ENCODE data around the gene RIMS4.

Gene RIMS4

DNA sequence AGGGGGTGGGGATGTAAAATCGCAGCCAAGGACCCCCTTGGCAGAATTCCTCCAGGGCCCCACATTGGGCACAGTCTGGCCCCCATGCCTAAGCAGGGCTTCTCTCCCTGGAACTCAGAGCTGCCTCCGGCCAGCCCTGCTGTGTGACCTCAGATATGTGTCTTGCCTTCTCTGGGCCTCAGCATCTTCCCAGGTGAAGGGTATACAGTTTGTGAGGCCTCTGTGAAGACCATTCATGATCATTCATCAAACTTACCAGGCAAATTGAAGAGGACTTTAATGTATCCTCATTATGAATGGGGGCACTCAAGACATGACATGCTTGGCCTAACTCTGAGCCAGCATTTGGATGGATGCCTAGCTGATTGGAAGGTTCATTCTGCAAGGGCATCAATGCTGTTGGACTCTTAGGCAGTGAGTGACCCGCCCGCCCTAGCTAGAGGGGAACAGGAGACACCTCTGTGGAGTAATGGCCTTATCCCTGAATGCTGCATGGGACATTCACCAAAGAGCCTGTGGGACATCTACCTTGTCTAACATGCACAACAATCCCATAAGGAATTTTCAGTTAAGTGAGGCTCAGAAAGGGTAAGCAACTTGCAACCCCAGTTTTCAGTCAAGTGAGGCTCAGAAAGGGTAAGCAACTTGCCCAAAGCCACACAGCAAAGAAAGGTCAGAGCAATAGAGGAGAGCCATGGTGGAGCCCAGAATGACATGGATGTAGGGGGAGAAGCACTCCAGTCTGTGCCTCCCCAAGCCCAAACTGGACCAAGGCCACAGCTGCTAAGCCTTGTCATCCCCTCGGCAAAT, 94.6 kb downstream of the RIMS4 start:
- no peak for DNase-seq

DNA sequence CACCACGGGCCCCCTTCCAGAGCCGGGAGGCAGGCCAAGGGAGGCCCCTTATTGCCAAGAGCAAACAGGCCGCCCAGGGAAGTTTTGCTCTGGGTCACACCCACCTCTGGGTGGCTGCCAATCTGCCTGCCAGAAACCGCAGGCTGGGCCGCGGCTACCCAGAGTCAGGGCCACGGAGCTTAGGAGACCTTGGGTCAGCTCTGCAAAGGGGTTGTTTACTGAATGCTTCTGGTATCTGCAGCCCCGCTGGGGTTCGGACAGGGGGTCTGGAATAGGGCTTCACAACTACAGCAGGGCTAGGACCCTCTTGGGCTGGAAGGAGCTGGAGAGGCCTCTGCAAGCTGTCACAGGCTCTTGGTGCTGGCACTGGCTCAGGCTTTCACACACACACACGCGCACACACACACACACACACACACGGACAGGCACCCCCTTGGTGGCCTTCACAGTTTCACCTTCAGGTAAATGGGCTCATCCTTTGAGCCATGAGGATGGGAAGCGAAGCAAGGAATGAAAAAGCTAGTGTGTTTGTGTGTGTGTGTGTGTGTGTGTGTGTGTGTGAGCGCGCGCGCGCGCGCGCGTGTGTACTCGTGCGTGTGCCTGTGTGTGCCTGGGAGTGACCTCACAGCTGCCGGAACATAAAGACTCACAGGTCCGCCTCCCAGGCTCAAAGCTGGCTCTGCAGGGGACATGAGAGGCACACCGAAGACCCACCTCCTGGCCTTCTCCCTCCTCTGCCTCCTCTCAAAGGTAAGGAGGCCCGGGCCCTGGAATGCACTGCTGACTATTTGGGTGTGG, 95.4 kb downstream of the RIMS4 start, which contains the start of gene CCN5:
TSS of gene CCN5 (plus strand) at position 669 of the 798 bp plus-strand sequence. CDS start at position 691, 22 bp downstream.
- DNase-seq: peak; percentile 89

DNA sequence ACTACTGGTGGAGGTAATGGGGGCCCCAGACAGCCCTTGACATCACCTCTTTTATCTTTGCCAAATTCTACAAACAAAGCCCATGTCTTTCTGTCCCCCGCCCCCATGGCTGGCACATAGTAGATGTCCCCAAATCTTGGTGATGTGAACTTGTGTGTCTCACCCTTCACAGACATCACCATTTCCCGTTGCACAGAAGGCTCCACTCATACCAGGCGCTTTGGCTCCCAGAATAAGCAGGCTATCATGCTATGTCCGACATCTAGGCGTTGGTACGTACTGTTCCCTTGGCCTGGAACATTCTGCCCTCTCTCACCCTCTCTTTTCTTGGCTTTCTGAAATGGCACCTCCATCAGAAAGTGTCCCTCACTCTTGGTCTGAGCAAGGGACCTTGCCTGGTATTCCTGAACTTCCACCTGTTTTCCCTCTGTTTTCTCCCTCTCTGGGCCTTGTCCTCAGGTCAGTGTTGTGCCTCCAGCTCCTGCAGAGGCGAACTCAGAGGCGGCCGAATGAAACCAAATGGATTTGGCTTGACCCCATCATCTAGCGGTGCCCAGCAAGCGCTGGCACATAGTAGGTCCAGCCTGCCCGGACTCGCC, 96.1 kb downstream of the RIMS4 start:
- DNase-seq: no peak

DNA sequence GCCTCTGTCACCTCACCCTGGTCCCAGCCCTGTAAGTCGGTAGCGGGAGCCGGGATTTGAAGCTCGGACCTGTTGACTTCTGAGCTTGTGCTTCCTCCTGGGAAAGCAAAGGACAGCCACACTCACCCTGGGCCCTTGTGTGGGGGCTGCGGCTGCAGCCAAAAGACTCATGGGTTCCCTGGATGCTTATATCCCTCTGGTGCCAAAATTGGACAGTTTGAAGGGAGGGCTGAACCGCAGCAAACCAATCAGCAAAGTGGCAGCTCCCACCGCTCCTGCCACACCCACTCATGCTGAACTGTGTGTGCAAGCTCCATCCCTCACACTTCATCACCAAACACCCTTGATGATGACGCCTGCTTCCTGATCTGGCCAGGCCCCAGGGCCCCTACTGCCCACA, 99.1 kb downstream of the RIMS4 start:
- DNase-seq: no peak

DNA sequence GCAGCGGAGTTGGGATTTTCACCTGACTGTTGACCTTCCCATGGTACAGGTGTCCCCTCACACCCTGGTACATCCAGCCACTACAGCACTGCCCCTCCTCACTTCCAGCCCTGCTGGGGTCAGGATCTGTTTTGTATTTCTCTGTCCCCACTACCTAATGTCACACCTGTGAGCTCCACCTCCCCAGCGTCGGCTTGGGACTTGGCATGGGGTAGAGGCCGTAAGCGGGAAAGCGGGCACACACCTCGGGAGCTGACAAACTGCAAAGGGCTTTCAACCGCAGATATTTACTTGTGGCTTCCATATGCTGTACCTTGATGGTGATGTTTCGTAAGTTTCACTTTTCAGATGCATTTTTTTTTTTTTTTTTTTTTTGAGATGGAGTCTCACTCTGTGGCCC, 100.5 kb downstream of the RIMS4 start:
- DNase-seq: peak; percentile 61

DNA sequence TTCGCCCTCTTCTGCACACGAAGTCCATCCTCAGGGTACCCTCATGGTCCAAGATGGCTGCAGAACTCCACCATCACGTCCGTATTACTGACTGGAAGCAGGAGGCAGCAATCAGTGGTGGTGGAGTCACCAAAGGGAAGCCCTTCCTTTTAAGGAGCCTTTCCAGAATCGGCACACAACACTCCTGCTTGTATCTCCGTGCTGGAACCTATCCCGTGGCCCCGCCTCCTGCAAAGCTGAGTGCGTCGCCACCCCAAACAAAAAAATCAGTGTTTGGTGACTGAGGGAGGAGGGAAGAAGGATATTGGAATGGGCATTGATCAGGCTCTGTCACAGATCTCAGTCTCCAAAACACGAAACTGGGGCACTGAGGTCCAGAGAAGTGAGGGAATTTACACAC, 101.0 kb downstream of the RIMS4 start:
- DNase-seq: no peak

DNA sequence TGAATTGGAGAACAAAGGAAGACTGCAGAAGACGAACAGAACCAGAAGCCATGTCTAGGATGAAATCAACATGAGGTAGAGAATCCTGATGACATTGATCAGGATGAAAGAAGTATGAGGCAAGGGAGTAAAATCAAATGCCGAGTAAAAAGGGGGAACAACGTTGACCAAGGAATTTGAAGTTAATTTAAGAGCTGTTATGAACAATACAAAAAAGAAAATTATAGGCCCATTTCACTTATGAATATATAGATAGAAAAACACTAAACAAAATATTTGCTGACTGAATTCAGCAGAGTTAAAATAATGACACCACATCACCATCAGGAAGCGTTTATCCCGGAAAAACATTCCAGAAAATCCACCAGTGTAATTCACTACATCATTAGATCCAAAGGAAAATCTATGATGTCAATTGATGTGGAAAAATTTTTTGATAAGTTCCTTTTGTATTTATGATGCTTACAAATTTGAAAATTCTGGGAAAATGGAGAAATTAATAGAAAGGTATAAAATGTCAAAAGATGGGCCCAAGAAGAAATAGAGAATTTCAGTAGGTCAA, 103.2 kb downstream of the RIMS4 start:
- DNase-seq: no peak

DNA sequence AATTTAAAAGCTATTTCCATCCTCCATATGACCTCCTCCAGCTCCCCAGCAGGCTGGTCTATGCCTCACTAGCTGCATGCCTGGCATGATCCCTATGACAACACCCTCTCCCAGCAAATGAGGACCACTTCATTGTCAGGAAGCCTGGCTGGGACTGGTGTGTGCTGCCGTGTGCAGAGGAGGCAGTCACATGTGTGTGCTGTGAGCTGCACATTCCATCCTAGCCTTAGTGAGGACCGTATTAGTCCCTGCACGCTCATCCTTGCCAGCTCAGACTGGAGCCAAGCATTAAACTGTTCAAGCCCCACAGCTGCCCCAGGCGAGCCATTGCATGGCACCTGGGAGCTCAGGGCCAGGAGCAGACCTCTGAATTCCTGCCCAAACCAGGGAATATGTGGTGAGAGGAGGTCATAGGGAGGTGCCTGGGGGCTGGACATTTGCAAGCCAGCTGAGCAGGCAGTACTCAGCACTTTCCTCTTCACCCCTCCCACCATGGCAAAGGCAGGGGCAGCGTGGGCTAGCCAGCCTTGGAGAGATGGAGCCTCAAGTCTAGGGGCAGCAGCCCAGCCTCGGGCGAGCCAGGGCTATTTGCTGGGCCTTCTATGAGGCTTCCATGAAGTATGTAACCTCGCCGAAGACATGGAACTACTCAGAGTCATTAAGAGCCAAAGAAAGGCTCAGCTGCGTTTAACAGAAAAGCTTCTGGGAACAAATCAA, 103.9 kb downstream of the RIMS4 start:
- no peak for DNase-seq

DNA sequence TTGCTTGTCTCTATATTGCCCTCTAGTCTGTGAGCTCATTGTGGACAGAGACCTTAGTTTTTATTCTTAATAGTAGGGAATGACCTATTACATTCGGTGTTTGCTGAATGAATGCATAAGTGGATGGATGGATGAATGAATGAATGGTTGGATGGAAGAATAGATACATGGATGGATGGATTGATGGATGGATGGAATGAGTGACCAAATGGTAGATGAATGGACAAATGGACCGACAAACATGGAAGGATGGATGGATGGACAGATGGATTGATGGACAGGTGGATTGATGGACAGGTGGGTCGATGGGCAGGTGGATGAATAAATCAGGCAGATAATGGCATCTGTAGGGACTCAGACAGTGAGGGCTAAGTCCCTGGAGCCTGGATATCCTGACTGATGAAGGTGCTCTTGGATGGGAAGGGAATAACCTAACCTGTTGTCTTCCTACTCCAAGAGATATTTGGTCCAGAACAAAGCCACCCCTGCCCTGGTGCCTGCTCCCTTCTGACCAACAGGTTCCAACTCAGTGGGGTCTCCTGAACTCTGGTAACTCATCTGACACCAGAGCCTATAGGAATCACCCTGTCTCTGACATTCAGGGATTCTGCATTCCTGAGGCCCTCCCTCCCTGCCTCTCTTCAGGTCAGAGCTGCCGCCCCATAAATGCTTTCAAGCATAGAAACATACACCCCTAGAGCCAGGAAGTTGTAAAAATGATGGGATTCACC, 104.8 kb downstream of the RIMS4 start:
- DNase-seq: no peak

DNA sequence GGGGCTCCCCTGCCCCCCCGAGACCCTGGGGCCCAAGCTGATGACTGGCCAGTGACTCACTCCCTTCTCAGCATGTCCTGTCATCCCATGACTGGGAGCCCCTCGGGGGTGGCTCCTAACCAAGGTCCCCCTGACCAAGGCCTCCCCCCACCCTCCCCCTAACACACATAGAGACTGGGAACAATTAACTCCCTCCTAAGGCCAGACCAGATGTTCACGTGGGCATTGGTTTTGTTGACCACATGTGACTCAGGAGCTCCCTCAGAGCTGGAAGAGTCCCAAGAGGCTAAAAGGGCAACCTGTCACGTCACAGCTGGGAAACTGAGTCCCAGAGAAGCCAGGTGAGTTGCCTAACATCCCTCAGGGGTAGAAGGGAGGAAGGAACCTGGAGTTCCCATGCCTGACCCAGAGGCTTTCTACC, 105.8 kb downstream of the RIMS4 start:
- no peak for DNase-seq

DNA sequence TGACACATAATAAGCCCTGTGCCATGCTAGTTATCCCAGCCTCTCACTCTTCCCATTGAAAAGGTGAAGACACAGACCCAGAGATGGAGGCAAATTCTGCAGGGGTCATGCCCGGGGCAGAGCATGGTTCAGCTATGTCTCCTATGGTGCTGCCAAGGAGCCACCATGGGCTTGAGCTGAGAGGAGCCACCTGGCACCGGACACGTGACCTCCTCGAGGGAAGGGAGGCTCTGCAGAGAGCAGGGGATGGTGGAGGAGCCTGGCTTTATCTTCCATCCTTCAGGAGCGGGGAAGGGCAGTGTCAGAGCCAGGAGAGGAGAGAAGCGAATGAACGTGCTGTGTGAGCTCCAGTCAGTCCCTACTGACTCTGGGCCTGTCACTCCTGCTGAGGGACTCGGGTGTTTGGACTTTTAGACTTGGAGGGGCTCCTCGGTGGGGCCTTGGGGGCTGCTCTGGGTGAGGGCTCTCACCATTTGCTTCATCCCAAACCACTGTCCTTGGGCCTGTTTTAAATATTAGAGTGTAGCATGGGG, 106.3 kb downstream of the RIMS4 start:
- peak; percentile 54 for DNase-seq

DNA sequence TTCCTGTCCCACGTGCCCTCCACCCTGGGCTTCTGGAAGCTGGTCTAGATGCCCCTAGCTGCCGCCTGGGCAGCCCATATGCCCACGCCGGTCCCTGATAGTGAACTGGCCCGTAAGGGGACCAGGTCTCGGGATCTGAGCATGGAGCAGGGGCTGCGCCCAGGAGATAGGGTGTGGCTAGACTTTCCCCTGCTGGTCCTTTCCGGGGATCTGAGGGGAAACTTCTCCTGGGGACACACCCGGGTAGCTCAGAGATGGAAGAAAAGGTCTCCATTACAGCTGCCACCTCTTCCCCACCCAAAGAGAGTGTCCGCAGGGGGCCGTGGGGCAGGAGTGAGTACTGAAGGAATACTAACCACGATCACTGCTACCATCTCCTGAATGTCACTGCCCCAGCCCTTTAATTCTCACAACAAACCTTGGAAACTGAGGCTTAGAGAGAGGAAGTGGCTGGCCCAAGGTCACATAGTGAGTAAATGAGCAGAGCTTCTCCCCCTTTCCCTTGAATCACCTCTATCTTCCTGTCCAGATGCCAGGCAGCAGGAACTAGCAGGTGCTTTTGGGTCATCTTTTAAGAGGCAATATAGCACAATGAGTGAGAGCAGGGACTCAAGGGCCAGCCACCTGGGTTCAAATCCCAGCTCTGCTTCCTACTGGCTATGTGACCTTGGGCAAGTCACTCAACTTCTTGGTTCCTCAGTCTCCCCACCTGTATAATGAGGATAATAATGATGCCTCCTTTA, 107.0 kb downstream of the RIMS4 start:
- no peak for DNase-seq

DNA sequence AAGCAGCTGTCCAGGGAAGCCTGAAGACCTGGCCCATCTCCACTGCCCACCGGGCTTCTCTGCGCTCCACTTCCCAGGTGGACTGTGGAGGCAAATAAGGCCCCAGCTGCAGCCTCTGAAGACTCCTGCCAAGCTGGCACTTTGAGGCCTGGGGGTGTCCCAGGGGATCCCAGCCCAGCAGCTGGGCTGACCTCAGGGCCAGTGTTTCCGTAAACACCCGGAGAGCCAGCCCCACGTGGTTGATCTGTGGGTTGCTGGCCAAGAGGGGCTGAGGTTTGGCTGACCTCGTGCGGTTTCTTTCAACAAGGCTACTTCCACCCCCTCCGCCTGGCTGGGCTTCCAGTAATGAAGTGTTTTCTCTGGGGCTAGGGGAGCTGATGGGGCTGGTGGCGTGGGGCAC, 107.6 kb downstream of the RIMS4 start:
- DNase-seq: peak; percentile 84

DNA sequence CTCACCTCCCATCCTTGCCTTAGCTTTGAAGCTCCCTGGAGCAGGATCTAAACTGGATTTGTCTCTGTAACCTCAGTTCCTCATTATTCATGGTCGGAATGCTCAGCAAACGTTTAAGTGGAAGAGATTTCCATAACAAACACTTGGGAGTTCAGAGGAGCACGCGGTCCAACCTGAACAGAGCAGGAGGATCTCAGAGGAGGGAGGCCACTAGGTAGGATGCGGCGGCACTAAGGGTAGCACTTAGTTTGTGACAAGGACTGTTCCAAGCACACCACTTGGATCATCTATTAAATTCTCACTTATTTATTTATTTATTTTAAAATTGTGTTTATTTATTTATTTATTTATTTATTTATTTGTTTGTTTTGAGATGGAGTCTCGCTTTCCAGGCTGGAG, 108.5 kb downstream of the RIMS4 start:
- no peak for DNase-seq
